Stimulated activated CD4-positive, alpha-beta T cell treated with anti-CD3 and anti-CD28 coated beads, TNF-alpha, amount 100 ng/mL, for 48 hours (primary cell): ENCODE measurements around the gene RHEB.

Experiments used
- DNase-seq, 3 donors: peaks; one replicate each; pipeline ENCODE4 v3.0.0-alpha.2; 2020; ENCODE audit warnings: low read depth in 3 of 3

Gene RHEB

GRCh38 chr7:151472644-151473380, 46.9 kb downstream of the RHEB start:
- no peak for DNase-seq

DNA sequence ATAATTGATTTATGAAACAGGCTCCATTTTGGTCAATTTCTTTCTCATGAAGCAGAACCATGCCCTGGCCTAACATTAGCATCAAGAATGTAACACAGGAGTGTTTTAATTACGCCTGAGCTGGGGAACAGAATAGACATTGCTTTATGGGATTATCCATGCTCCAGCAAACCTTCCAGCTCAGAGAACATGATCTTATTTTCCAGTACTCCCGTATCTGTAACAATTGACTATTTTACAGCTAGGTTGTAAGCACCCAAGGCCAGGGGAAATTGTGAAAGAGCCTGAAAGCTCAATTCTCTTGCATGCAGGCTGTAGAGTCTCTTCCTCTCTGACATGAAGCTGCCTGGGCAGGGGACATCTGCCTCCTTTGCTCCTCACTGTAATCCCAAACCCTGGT, 49.0 kb downstream of the RHEB start:
- no peak for DNase-seq

GRCh38 chr7:151469281-151469680, 50.4 kb downstream of the RHEB start:
- DNase-seq: no peak

GRCh38 chr7:151468217-151469018, 51.3 kb downstream of the RHEB start:
- no peak for DNase-seq

GRCh38 chr7:151465169-151465568, 54.5 kb downstream of the RHEB start:
- no peak for DNase-seq

DNA sequence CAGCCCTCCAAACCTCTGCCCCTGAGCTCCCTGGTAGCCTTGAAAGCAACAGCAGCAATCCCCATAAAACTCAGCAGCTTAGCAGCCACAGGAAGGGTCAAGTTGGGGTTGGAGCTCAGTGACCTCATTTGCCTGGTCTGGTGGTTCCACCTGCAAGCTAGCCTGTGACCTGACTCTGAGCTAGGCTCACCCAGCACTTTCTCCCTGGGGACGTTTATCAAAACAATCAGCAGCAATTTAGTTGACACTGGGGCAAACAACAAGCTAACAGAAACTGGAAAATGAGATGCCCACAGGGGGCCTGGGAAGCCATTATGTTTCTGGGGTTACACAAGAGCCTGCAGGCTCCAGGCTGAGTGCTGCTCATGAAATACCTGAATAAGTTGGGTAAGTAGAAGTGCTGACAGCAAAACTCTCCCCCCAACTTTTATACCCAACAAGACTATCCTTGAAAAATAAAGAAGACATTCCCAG, 57.4 kb downstream of the RHEB start:
- DNase-seq: no peak

DNA sequence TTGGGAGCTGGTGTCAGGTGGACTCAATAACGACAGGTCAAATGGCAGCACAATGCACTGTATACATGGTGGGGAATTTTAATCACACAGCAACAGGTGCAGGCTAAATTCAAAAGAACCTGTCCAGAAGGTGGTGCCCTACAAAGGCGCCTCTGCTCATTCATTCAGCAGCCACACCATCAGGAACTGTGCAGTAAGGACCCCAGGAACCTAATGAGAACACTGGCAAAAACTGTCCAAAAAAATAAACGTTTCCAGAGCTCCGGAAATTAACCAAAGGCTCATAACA, 57.8 kb downstream of the RHEB start:
- no peak for DNase-seq

GRCh38 chr7:151461096-151461941, 58.4 kb downstream of the RHEB start:
- no peak for DNase-seq

- DNase-seq: no peak
These were observed 59.2 kb downstream of the RHEB start for GRCh38 chr7:151460474-151460855.

- DNase-seq: no peak
These were observed 59.8 kb downstream of the RHEB start for GRCh38 chr7:151459726-151460473.

- DNase-seq: no peak
These were observed 62.2 kb downstream of the RHEB start for GRCh38 chr7:151457534-151457933.

GRCh38 chr7:151456782-151457181, 62.9 kb downstream of the RHEB start:
- no peak for DNase-seq

DNA sequence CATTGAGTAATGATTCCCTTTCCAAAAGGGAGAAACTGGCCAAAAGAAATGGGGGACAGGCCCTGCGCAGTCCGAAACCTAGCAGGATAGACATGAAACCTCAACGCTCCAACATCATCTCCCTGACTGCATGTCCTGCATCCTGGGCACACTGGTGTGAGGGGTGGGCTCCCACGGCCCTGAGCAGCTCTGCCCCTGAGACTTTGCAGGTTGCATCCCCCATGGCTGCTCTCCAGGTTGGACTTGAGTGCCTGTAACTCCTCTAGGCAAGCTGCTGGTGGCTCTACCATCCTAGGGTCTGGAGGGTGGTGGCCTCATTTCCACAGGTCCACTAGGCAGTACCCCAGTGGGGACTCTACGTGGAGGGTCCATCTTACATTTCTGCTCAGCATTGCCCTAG, 63.4 kb downstream of the RHEB start:
- DNase-seq: no peak

- no peak for DNase-seq
These were observed 64.0 kb downstream of the RHEB start for GRCh38 chr7:151455690-151456089.

DNA sequence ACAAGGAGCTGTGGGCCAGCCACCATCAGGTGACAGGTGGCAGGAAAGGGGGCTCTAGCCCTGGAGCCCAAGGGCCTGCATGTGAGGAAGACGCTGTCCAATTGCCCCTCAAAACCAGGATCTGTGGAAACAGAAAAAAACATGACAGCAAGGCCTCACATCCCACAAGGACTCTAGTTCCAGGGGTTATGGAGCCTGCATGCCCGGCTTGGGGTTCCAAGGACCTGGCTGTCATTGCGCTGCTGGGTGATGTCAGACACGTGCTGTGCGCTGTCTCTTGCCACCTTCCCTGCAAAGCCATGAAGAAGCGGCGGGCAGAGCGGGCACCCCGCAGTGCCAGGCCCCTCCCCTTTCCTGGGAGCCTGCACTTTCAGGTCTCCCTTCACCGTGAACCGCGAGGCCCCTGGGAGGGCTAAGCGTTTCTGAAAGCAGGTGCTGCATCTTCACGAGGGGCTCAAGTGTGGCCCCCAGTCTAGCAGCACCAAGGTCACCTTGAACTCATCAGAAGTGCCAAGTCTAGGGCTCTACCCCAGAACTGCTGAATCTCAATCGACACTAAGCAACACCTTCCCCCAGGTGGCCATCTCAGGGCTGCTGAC, 64.7 kb downstream of the RHEB start:
- no peak for DNase-seq

DNA sequence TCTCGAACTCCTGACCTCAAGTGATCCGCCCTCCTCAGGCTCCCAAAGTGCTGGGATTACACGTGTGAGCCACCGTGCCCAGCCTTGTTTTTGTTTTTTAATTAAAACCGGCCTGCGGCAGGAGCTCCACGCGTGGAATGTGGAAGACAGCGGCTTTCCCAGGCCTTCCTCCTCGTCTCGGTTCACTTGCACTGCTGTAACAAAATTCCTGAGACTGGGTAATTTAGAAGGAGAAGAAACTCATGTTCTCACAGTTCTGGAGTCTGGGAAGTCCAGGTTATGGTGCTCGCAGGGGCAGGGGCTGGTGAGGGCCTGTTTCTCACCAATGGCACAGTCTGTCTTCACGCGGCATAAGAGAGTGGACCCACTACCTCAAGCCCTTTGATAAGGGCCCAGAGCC, 65.4 kb downstream of the RHEB start:
- DNase-seq: no peak

DNA sequence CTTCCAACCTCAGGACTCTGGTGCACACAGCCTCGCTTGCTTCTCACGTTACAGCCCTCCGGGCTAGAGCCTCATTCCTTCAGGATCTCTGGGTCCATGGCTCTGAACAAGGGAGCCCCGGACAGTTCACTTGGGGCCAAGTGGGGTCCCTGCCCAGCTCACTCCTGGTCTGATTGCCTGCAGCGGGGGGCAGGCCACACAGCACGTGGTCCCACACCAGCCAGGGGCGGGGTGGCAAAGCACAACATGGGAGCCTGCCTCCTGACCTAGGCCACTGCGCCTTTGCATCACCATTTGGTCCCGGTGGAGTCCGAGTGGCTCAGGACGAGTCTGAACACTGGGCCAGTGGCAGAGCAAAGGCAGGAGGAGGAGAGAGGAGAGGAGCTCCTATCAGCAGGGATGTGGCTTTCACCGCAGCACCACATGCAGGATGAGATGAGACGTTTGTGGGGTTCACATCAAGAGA, 66.3 kb downstream of the RHEB start:
- no peak for DNase-seq

GRCh38 chr7:151452680-151453325, 66.9 kb downstream of the RHEB start:
- DNase-seq: no peak

DNA sequence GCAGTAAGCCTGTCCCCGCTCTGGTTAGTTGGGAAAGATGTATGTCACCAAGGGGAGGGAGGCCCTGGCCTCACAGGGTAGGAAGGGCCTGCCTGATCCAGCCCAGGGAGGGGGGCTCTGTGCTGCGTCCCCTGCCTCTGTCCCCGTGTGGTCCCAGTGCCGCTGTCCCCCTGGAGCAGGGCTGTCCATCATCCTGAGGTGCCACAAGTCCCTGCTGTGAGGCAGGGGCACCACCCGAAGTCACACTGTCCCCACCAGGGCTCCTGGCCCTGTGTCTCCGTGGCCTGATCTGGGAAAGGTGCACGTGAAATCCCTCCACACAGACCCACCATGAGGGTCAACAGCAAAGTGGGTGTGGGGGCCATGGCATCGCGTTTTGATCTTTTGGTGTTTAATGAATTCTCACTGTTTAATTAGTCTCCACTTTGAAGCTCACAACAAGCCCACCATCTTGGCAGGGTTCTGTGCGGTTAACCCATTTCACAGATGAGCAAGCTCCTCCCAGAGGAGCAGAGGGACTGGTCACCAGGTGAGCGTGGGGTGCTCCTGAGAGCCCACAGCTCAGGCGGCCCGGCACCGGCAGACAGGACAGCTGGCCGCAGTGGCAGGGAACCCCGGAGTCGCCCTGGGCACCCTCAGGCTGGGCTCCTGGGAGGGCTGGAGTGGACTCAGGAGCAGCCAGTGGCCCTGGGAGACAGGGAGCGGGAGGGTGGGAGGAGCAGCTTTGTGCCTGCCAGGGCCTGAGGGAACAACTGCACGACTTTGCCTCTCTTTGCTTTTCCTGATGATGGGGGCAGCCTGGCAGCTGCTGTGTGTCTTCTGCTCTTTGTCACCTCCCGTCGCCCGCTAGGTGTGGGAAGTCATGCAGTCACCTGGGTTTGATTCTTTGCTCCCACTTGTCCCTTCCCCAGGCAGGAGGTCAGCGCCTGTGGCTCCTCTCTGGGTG, 67.8 kb downstream of the RHEB start:
- no peak for DNase-seq

DNA sequence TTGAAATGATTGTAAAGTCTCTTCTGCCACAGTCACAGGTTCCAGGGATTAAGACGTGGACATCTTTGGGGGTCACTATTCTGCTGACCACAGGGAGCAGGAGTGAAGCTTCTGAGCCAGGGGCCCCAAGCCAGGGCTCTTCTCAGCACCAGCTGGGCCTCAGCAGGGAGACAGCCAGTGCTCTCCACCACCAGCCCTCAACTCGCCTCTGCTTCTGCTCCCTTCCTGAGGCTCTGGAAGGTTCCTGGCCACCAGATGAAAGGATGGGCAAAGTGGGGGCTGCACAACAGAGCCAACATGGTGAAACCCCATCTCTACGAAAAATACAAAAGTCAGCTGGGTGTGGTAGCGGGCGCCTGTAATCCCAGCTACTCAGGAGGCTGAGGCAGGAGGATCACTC, 68.5 kb downstream of the RHEB start:
- DNase-seq: no peak
